NCI-H526 treated with DMSO at 0.1 percent for 48 hours (cell line): ENCODE measurements around the gene ARFGAP1.

Source experiments
- DNase-seq: peaks from one replicate; lab custom pipeline; 2025; lab: John Stamatoyannopoulos, UW

Gene ARFGAP1

DNA sequence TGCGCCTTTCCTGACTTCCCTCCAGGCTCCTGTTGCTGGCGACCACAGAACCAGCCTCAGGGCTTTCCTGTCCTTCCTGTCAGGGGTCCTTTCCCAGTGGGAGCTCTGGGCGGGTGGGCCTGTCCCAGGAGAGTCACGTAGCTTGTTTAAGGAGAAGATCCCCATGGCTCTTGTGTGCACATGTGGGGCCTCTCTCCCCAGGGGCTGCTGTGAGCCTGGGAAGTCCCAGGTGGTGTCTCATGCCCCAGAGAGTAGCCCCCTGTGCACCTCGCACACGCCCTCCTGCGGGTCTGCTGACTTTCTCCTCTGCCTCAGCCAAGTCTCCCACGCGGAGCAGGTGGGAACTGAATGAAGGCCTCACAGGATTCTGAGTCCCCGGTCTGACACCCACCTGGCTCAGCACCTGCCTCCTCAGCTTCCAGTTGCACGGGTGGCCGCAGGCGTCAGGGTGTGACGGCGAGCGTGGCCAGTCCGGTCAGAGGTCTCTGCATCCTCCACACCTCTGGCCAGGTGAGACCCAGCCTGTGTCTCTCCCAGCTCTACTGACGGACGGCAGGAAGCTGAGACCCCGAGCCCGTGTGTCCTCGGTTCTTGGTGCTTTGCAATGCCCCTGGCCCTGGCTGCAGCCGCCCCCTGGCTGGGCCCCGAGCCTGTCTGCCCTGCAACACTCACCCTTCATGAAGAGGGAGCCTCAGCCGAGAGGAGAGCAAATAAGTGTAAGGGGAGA is 12.7 kb upstream of the ARFGAP1 start:
- DNase-seq, result no peak

DNA sequence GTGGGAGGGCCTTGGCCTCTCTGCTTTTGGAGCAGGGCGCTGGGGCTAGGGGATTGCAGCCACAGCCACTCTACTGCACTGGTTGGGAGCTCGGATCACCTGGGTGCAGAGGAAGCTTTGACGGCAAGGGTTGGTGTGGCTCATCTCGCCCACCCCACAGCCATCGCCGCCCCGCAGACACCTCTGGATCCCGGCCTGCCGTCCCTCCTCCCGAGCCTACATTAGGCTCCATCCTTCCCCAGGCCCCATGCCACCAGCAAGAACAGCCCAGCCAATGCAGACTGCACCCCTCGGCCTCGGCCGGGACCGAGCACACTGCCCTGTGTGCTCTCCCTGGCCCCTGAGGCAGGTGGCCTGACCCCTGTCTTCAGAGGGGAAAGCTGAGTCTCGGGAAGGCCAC is 12.1 kb upstream of the ARFGAP1 start:
- DNase-seq, result no peak

DNA sequence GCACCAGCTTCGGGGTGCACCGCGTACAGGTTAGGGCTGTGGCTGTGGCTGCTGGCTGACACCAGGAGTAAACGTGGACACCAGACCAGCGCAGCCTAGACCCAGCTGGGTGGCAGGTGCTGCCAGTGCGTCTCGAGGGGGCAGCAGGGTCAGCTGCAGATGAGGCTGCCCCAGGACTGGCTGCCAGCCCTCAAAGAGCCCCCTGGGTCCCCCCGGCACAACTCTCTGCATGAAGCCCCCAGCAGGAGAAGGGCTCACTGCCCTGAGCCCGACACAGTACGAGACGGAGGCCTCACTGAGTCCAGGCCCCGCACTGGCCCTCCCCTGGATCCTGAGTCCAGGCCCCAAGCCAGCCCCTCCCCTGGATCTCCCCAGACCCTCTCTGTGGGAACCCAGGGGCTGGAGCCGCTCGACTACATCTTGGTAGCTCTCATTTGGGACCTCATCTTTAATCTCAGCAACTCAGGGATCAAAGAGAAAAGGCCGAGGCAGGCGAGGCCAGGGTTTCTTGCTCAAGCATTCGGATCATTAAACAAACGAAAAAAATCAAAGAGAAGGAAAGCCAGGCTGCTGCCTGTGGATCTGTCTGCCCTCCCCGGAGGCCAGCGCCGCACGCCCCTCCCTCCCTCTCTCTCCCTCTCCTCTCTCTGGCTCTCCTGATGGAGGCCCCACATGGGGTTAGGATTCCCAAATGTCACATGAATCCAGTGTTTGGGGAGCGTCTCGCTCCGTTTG is 11.4 kb upstream of the ARFGAP1 start:
- DNase-seq, result no peak

DNA sequence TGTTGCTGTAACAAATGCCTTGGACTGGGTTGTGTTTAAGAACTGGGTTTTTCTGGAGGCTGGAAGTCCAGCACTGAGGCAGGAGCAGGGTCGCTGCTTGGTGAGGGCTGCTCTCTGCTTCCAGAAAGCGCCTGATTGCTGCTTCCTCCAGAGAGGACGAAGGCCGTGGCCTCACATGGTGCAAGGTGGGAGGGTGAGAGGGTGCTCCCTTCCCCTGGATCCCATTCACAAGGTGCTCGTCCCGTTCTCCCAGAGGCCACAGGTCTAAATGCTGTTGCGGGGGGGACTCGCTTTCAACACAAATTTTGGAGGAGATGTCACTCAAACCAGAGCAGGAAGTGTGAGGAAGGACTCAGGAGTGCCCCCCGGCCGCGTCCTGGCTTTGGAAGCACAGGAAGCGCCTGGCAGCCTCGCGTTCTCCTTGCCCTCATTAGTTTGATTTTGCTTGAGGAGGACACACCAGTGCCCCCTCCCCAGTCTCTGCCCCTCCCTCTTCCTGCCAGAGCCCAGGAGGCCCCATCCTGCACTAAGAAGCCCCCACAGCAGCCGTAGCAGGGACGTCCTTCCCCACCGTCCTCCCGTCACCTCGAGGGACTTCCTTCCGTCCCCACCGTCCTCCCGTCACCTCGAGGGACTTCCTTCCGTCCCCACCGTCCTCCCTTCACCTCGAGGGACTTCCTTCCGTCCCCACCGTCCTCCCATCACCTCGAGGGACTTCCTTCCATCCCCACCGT is 10.7 kb upstream of the ARFGAP1 start:
- no peak for DNase-seq

DNA sequence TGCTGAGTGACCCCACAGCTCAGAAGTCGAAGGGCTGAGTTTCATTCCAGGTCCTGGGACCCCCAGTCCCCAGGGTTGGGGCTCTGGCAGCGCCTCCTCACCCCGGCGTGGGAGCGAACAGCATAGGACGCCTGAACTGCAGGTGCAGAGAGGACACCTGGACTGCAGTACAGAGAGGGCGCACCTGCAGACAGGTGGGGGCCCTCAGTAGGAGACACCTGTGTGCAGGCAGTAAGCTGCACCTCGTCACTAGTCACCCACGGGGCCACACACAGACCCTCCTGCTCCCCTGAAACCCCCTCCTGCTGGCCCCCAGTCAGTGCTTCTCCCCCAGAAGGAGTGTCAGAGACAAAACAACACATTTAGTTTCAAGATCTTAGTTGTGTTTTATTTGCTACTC is 9.8 kb upstream of the ARFGAP1 start:
- no peak for DNase-seq

DNA sequence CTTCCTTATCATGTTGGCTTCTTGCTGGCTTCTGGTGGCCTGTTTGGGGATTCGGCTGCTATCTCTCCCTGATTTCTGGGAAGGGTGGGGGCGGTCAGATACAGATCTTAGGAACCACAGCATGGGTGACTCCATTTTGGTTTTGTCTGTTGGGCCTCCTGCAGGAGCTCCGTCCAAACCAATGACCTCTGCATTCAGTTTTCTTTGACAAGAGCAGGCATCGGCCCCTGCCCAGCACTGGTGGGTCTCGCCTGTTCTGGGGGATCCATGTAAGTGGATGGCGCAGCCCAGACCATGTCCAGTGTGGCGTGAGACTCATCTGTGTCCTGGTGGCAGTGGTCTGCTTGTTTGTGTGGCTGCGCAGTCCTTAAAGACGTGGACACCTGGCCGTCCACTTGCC is 8.6 kb upstream of the ARFGAP1 start:
- DNase-seq, result no peak

DNA sequence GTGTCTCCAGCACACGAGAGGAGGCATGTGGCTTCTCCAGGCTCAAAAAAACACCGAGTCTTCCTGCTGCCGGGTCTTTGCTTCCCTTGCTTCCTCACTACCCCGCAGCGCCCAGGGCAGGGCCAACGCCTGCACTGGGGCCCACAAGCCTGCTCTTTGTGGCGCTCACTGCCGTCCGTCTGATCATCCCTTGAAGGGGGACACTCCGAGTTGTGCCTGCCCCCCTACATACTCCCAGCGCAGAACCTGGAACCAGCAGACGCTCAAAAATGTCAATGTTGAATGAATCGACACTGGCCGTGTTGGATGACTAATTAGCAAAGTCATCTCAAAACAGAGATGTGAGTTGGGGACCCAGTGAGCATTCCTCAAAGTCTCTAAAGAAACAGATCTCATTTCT is 8.1 kb upstream of the ARFGAP1 start:
- no peak for DNase-seq

DNA sequence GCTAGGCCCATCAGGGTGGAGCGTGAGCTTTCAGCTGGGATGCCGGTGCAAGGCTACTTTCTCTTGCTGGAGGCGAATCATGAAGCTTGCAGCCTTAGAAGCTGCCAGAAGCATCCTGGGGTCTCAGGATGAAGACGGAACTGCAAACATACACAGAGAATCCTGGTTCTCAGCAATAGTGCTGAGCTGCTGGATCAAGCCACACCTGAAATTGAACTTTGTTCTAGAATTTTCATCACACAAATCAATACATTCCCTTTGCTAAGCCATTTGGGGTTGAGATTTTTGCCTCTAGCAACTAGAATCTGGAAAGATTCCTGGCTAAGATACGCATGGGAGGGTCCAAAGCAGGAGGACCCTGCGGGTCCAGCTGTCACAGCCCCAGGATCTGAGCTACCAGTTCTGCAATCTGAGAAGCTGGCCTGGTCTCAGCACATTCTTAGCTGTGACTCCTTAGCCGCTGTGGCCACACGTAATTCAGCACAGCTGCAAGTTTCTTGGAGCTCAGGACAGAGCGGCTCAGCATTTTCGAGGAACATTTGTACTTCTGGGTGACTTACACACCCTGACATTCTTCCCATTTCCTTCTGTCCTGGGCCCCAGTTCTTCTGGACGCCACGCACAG is 6.6 kb upstream of the ARFGAP1 start:
- DNase-seq, result no peak

DNA sequence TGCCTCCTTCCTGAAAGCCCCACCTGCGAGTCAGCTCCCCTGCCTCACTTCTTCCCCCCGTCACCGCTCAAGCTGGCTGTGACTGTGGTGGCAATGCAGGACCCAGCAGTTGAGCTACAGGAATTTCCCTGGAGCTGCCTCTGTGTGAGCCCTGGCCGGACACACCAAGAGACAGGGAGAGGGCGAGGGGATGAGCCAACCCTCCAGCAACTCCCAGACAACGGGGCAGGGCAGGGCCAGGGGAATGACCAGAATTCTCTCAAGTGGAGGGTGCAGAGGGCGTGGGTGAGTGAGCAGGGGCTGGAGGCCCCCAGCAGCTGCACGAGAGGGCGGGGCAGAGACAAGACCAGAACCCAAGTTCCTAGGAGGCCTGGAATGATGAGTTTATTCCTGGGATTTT is 4.9 kb upstream of the ARFGAP1 start:
- DNase-seq, result no peak

DNA sequence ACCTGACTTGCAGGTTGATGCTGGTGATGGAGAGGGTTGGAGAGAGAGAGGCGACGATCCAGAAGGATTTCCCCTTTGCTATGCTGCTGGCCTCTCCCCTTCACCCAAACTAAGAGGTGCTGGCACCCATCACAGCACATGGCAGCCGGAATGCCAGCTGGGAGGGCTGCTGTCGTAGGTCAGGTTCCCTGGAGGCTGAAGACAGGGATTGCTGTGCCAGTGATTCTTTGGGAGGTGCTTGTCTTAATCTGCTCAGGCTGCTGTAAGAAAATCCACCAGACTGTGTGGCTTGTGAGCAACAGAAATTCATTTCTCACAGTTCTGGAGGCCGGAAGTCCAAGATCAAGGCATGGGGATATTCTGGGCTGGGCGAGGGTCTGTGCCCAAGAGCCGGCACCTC is 4.4 kb upstream of the ARFGAP1 start:
- no peak for DNase-seq

DNA sequence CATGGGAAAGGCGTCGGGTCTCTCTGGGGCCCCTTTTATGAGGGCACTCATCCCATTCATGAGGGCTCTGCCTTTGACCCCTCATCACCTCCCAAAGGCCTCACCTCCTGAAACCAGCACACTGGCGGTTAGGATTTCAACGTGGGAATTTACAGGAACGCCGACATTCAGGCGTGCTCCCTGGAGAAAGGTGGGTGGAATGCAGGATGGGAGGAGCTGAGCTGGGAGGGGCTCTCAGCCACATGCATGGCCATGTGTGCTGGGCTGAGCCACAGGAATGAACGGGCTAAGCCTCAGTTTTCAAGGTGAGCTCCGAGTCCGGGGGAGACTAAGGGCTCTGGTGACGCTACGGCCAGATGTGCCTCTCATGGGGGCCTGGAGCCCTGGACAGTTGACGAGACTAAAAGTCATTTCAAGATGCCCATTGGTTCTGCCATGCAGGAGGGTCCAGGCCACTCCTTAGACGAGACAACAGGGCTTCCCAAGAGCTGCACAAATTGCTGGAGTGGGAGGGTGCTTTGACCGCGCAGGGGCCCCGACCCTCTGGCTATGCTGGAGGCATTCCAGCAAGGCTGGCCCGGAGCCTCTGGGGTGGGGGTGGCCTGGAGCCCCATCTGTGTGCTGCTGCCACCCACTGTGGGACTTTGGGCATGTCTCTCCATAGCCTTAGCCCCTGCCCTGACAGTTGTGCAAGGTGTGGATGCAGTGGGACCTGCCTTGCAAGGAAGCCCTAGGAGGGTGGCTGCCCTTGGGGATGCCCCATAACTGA is 3.8 kb upstream of the ARFGAP1 start:
- DNase-seq, result no peak

DNA sequence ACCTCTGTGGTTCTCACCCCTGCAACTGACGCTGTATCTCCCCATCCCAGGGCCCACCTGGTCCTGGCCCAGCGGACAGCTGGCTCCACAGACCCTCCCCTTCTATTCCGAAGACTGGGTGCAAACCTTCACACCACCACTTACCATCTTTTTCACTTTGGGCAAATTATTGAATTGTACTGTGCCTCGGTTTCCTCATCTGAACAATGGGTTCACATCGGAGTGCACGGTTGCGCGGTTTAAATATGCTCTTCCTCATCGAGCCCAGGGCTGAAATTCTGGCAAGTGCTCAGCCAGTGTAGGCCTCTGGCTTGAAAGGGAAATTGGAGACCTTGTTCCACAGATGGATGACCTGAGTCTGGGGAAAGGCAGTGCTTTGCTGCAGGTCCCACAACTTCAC is 2.9 kb upstream of the ARFGAP1 start:
- DNase-seq, result no peak

DNA sequence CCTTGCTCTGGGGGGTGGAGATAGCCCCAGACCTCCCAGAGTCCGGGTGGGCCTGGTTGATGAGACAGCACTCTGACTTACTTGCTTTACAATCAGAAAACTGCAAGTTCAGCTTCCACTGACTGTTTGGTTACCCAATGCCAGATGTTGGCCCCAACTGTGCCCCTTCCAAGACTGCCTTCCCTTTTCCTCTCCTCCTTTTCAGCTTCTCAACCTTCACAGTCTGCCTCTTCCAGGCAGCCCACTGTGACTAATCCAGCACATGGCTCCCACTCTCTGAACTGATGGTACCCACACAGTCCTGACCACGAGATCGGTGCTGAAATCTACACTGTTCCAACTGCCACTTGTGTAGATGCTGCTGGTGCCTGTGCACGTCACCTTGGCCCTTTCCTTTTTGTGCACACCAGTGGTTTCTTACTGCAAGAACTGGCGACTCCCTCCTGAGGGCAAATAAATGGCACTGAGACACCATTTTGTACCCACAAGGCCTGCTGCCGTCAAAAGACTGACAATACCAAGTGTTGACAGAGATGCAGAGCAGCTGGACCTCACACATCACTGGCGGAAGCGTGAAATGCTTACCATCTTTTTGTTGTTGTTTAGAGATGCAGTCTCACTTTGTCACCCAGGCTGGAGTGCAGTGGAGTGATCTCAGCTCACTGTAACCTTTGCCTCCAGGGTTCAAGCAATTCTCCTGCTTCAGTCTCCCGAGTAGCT is 1.8 kb upstream of the ARFGAP1 start:
- DNase-seq, result no peak

DNA sequence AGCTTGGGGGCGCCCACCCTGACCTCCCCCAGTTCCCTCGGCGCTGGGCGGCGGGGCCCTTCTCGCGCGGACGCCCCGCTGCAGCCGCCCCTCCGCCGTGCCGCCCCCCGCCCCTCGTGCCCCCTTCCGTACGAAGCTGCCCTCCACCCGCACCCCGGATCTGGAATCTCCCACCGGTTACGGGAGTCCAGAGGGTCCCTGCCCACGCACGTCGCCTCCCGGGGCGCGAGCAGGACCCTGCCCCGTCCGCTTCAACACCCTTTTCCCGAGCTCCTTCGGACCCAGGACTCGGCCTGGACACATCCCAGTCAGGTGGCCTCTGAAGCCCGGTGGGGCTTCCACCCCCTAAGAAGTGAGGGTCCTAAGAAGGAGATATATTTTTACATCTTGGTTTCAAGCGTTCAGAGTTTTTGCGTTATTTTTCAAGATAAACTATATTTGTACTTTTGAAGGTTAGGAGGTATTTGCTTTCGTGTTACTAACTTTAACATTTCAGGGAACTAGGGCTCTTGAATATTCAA is 506 bp downstream of the ARFGAP1 start:
- DNase-seq, result no peak

DNA sequence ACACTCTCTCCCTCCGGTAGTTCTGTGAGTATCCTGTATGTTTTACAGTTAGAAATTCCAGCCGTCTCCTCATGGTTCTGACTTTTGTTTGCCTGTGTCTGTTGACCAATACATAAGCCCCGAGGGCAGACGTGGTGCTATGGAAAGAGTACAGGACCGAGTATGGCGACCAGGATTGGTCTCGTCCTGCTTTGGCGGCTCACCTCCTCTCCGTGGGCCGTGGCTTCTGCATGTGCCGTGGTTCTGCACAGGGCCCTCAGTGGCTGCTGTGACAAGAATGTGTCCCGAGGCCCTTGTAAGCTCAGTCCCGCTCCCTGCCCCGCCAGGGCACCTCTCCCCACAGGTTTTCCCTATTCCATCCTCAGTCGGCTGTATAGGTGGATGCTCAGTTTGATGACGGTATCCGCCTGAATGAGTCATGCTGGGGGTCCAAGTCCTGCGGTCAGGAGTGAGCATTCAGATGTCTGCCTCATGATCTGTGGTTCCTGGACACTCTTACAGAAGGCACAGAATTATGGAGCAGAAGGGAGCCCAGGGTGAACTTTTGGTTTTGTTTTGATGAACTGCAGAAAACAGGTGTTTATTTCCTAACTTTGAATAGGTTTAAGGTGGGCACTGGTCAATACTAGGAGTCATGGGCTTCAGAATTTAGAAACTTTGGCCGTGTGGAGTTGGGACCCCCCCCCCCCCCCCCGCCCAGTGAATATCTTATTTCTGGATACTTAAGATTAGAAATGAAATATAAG is 1.2 kb downstream of the ARFGAP1 start:
- no peak for DNase-seq

DNA sequence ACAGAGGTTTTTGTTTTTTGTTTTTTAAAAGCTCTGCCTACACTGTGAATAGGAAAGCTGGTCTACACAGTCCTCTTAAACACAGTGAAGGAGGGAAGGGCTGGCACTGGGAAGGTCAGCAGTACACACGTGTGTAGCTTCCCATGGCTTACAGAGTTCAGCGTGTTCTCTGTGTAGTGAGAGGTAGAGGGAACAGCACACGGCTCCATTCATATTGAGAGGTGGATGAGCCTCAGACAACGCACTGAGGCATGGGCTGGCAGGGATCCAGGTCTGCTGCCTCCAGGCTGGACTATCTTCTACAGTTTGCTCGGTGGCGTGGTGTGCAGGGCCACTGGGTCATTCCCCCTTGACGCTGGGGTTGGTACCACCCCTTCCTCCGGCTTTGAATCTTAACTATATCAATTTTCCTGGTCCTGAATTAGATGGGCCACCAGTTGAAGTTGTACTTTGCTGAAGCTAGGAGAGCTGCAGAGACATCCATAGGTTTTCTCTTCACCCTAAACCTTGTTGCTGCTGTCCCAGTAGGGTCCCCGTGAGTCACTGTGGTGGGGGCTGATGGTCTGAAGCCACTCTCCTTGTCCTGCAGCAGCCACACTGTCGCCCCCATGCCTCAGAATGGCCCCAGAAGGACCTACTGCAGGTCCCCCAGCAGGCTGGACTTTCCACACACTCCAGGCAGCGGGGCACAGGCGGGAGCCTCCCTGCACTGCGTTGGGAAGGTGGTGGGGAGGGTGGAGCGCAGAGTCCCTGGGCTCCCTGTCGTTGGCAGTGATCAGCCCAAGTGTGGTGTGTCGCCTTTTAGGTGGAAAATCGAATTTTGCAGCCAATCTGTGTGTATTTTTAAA is 2.0 kb downstream of the ARFGAP1 start:
- DNase-seq, result no peak

DNA sequence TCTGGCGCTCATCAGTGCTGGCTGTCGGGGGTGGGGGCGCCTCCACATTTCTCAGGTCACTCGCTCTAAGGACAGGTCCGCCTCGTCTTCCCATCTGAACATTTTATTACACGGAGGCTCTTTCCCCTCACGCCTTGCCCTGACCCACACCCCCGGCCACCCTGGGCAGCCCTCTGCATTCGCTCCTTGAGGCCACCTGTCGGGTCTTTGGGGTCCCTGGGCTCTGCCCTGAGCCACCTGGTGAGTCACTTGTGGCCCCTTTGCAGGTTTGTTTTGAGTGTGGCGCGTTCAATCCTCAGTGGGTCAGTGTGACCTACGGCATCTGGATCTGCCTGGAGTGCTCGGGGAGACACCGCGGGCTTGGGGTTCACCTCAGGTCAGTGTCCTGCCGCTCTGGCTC is 3.2 kb downstream of the ARFGAP1 start:
- DNase-seq, result no peak

DNA sequence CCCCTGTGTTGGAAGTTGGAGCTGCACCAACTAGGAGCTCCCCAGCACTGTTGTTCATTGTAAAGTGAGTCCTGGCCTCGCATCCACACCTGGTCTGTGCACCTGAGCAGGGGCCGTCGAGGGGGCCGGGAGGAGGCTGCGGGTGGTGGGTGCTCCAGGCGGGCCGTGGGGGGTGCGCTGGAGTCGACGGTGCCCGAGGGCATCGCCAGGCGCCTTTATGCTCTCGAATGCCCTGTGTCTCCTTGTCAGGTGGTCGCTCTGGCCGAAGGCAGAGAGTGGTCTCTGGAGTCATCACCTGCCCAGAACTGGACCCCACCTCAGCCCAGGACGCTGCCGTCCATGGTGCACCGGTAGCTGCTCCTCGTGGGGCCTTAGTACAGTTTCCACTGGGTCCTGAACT is 4.3 kb downstream of the ARFGAP1 start:
- DNase-seq, result no peak
